ENCODE data around the gene SLC5A10.

Gene SLC5A10

GRCh38 chr17:18946536-18946935 lies 5.4 kb upstream of the SLC5A10 start:
- TF ChIP-seq, protein P1, sequence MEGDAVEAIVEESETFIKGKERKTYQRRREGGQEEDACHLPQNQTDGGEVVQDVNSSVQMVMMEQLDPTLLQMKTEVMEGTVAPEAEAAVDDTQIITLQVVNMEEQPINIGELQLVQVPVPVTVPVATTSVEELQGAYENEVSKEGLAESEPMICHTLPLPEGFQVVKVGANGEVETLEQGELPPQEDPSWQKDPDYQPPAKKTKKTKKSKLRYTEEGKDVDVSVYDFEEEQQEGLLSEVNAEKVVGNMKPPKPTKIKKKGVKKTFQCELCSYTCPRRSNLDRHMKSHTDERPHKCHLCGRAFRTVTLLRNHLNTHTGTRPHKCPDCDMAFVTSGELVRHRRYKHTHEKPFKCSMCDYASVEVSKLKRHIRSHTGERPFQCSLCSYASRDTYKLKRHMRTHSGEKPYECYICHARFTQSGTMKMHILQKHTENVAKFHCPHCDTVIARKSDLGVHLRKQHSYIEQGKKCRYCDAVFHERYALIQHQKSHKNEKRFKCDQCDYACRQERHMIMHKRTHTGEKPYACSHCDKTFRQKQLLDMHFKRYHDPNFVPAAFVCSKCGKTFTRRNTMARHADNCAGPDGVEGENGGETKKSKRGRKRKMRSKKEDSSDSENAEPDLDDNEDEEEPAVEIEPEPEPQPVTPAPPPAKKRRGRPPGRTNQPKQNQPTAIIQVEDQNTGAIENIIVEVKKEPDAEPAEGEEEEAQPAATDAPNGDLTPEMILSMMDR (conservative IDR thresholded peaks at IDR 0.05; ENCODE audit: low read depth, low read length): no peak
- DNase-seq (ENCODE audit: low read depth): peak; percentile 21
- no peak overlapping the region for H3K4me3 ChIP-seq (ENCODE audit: low read depth, low read length)

- no peak overlapping the region for H3K4me3 ChIP-seq (ENCODE audit: low read depth, low read length)
- no peak for DNase-seq (ENCODE audit: low read depth)
- TF ChIP-seq, protein P1 (conservative IDR thresholded peaks at IDR 0.05; ENCODE audit: low read depth, low read length): no peak
These were observed 4.1 kb upstream of the SLC5A10 start for GRCh38 chr17:18947866-18948265.

- H3K4me3 ChIP-seq (ENCODE audit: low read depth, low read length): no peak overlapping the region
- DNase-seq (ENCODE audit: low read depth): no peak
- TF ChIP-seq, protein P1 (conservative IDR thresholded peaks at IDR 0.05; ENCODE audit: low read depth, low read length): no peak
These were observed 3.4 kb upstream of the SLC5A10 start for GRCh38 chr17:18948476-18949006.

DNA sequence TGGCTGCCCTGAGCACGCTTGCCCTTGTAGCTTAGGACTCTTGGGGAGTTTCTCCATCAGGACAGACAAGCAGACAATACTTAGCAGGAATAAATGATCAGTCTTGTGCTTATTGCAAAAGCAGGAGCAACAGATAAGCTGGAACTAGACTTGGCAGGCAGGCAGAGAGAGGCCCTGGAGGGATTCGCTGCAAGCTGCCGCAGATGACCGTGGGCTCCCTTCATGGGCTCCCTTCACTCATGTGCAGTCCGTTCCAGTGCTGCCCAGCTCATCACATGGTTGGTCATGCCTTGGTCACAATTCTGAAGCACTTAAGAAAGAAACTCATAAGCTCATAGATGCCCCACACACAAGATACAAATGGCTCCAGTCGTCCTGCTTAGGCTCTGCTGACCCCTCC lies 2.4 kb upstream of the SLC5A10 start:
- TF ChIP-seq, protein P1 (conservative IDR thresholded peaks at IDR 0.05; ENCODE audit: low read depth, low read length): no peak
- peak; percentile 40 for DNase-seq (ENCODE audit: low read depth)
- H3K4me3 ChIP-seq (ENCODE audit: low read depth, low read length): no peak overlapping the region

DNA sequence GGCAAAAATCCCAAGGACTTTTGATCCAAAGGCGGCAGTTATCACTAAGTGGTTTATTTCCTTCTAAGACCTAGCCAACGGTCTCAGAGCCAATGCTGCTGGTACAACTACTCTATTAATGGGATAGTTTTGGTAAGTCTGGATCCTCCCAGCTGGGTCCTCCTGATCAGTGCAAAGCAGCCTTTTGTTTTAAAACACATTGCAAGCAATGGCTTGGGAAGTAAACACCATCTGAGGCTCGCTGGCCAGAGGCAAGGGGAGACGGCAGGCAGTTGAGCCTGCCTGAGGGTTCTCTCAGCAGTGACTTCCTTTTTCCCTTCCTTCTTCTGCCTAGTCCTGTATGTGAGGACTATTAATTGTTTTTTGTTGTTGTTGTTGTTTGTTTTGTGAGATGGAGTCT lies 1.6 kb upstream of the SLC5A10 start:
- TF ChIP-seq, protein P1 (conservative IDR thresholded peaks at IDR 0.05; ENCODE audit: low read depth, low read length): no peak
- DNase-seq (ENCODE audit: low read depth): no peak
- no peak overlapping the region for H3K4me3 ChIP-seq (ENCODE audit: low read depth, low read length)

DNA sequence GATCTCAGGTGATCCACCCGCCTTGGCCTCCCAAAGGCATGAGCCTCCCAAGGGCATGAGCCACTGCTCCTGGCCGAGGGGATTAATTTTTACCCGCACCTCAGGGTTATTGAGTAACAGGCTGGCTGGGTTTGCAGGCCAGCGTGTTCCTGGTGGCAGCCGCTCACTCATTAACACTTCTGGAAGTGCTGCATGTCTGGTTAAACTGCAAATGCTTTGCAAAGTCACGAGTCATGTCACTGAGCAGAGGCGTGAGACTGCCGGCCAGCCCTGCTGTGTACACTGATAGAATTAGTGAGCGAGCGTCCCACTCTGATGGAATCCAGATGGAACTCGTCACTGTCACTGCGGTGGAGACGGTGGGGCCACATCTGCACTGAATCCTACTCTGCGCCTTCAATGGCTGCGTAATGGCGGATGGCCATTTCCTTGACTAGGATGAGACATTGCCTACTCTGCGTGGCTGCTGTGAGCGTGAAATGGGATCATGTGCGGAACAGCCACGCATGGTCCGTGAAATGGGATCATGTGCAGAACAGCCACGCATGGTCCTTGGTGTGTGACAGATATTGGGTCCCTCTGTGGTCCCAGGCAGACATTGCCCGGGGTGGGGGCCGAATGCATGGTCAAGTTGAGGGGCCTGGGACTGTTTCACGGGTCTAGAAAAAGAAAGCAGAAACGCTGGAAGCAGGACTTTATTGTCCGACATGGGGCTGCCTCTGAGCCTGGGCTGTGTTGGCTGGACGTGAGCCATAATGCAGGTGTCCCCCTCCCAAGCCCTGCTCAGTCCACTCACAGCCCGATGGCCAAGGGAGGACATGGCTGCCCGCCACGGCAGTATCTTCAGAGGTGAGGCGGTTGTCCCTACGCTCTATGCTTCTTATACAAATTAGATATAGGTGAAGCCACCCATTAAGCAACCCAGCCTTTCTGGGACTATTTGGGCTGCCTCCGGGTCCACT lies 740 bp upstream of the SLC5A10 start:
- H3K4me3 ChIP-seq (ENCODE audit: low read depth, low read length): no peak overlapping the region
- DNase-seq (ENCODE audit: low read depth): no peak
- TF ChIP-seq, protein P1 (conservative IDR thresholded peaks at IDR 0.05; ENCODE audit: low read depth, low read length): no peak

All from choroid plexus epithelial cell (primary cell).